Neutrophil (primary cell): Measurements from ENCODE around the gene TMEM256.

Source experiments
- H3K27ac ChIP-seq: fragments of 200-600 bp; sonication (generic); 2 replicates; pipeline ENCODE4 v1.5.1; 2016; ENCODE audit warnings: mild to moderate bottlenecking, moderate library complexity
- H3K27me3 ChIP-seq: fragments of 200-600 bp; sonication (generic); 2 replicates; pipeline ENCODE4 v1.6.0; 2016; ENCODE audit warnings: mild to moderate bottlenecking
- H3K36me3 ChIP-seq: fragments of 200-600 bp; sonication (generic); 2 replicates; pipeline ENCODE4 v1.5.1; 2017
- H3K4me1 ChIP-seq, 2 experiments: fragments of 200-600 bp in 1 of 2; sonication (generic) in 1 of 2; 1 replicate in 1 of 2; 2 replicates in 1 of 2; pipeline versions ENCODE4 v1.5.1 to v1.6.1; 2013 to 2016; ENCODE audit warnings: low read depth in 1 of 2, low read length in 1 of 2, mild to moderate bottlenecking in 1 of 2, moderate library complexity in 1 of 2; ENCODE audit not compliant: control insufficient read depth in 1 of 2, insufficient read depth in 1 of 2
- H3K4me3 ChIP-seq, 2 experiments: fragments of 200-600 bp in 1 of 2; sonication (generic) in 1 of 2; 1 replicate in 1 of 2; 2 replicates in 1 of 2; pipeline ENCODE4 v1.5.1; 2013 to 2016; ENCODE audit warnings: low read depth in 1 of 2, low read length in 1 of 2, mild to moderate bottlenecking in 1 of 2, moderate library complexity in 1 of 2
- H3K9me3 ChIP-seq: fragments of 200-600 bp; sonication (generic); 2 replicates; pipeline ENCODE4 v1.5.1; 2016
- TF ChIP-seq, protein P1 (sequence below): fragments of 200-600 bp; sonication (generic); IDR thresholded peaks from 2 replicates; pipeline ENCODE4 v1.5.1; 2016; ENCODE audit warnings: antibody characterized with exemption

TMEM256 gene

GRCh38 chr17:7439462-7440112 lies 35.7 kb upstream of the TMEM256 start, which contains the start of gene FGF11:
FGF11 (plus strand) TSS chr17:7439512; CDS start chr17:7439621, 109 bp downstream.
- peak within 1 kb of the TSS; percentile 58 to 75 for H3K4me3 ChIP-seq
- peak within 1 kb of the TSS; percentile 63 for H3K27ac ChIP-seq
- no peaks in the 10 kb centered on the region for H3K9me3 ChIP-seq
- no peaks in the 10 kb centered on the region for H3K36me3 ChIP-seq
- TF ChIP-seq, protein P1, sequence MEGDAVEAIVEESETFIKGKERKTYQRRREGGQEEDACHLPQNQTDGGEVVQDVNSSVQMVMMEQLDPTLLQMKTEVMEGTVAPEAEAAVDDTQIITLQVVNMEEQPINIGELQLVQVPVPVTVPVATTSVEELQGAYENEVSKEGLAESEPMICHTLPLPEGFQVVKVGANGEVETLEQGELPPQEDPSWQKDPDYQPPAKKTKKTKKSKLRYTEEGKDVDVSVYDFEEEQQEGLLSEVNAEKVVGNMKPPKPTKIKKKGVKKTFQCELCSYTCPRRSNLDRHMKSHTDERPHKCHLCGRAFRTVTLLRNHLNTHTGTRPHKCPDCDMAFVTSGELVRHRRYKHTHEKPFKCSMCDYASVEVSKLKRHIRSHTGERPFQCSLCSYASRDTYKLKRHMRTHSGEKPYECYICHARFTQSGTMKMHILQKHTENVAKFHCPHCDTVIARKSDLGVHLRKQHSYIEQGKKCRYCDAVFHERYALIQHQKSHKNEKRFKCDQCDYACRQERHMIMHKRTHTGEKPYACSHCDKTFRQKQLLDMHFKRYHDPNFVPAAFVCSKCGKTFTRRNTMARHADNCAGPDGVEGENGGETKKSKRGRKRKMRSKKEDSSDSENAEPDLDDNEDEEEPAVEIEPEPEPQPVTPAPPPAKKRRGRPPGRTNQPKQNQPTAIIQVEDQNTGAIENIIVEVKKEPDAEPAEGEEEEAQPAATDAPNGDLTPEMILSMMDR: no peak
- H3K4me1 ChIP-seq: peaks cover 51 to 61% of the 10 kb centered on the region in 2 experiments
- H3K27me3 ChIP-seq: peaks cover 79% of the 10 kb centered on the region

DNA sequence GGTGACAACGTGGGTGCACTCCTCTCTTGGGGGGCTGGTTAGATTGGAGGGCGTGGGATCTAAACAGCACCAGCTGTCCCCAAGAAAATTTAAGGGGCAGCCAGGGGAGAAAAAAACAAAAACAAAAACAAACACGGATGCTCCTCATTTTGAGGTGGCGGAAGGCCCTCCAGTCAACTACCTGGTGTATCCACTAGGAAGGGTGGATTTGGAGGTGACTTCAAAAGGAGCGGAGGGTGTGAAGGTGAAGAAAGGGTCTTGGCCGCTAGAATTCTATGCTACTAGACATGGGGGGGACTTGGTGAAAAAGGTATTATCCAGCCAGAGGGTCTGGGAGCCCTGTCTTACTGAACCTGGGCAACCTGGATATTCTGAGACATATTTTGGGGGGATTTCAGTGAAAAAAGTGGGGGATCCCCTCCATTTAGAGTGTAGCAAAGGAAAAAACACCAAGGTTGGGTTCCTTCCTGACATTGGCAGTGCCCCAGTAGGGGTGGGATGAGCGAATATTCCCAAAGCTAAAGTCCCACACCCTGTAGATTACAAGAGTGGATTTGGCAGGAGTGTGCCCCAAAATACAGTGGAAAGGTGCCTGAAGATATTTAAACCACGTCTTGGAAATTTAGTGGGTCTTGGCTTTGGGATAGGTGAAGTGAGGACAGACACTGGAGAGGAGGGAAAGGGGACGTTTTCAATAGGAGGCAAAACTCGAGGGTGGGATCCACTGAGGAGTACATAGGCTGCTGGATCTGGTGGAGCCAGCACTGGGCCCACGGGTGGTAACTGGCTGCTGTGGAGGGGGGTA lies 35.0 kb upstream of the TMEM256 start:
- Histone ChIP-seq H3K9me3 (no peaks in the 10 kb centered on the region), H3K27me3 (peaks cover 72% of the 10 kb centered on the region), H3K36me3 (no peaks in the 10 kb centered on the region), H3K4me3 (peak overlapping the region; percentile 58 to 75), H3K27ac (no peak overlapping the region), H3K4me1 (peaks cover 50 to 61% of the 10 kb centered on the region in 2 experiments)
- TF ChIP-seq, protein P1: no peak

- H3K27me3 ChIP-seq: peaks cover 64% of the 10 kb centered on the region
- peaks cover 50 to 61% of the 10 kb centered on the region in 2 experiments for H3K4me1 ChIP-seq
- TF ChIP-seq, protein P1: peak; percentile 47
- peak overlapping the region; percentile 63 for H3K27ac ChIP-seq
- peak overlapping the region; percentile 58 to 75 for H3K4me3 ChIP-seq
- no peaks in the 10 kb centered on the region for H3K36me3 ChIP-seq
- no peaks in the 10 kb centered on the region for H3K9me3 ChIP-seq
Observed at GRCh38 chr17:7437950-7438614, 34.2 kb upstream of the TMEM256 start.

GRCh38 chr17:7437369-7437863 lies 33.5 kb upstream of the TMEM256 start:
- H3K36me3 ChIP-seq: no peaks in the 10 kb centered on the region
- H3K27ac ChIP-seq: peak overlapping the region; percentile 72
- TF ChIP-seq, protein P1: no peak
- H3K9me3 ChIP-seq: no peaks in the 10 kb centered on the region
- peak overlapping the region; percentile 58 to 75 for H3K4me3 ChIP-seq
- H3K4me1 ChIP-seq: peaks cover 50 to 61% of the 10 kb centered on the region in 2 experiments
- H3K27me3 ChIP-seq: peaks cover 57% of the 10 kb centered on the region

- Histone ChIP-seq H3K27ac (peak overlapping the region; percentile 72), H3K9me3 (no peaks in the 10 kb centered on the region), H3K4me1 (peaks cover 50 to 61% of the 10 kb centered on the region in 2 experiments), H3K36me3 (no peaks in the 10 kb centered on the region), H3K4me3 (peak overlapping the region; percentile 58 to 75), H3K27me3 (peaks cover 51% of the 10 kb centered on the region)
- TF ChIP-seq, protein P1: peak; percentile 82
Observed at GRCh38 chr17:7436556-7437368, 32.9 kb upstream of the TMEM256 start.
